Small intestine (tissue), 7 donors: Measurements from ENCODE around the gene CACNB1. TPM values are rescaled to one million over a fixed set of nuclear protein-coding genes. Genes with fewer than 3 reads are reported as not detected.

Source experiments
- DNase-seq, 2 donors: peaks; one replicate each; pipeline versions ENCODE4 v3.0.0 to v3.0.0-alpha.2; 2013
- FAIRE-seq: peaks from 2 replicates; lab custom pipeline; 2012; peaks lifted over from hg19 to GRCh38; lab: Jason Lieb, UNC
- H3K27ac ChIP-seq, 3 donors: one replicate each; pipeline ENCODE4 v1.5.1; 2013; ENCODE audit warnings: low read length in 2 of 3, mild to moderate bottlenecking in 2 of 3, control low read depth in 1 of 3, inconsistent platforms in 1 of 3, low read depth in 1 of 3, moderate library complexity in 1 of 3
- H3K27me3 ChIP-seq, 3 donors: one replicate each; pipeline ENCODE4 v1.6.1; 2013; ENCODE audit warnings: low read length in 3 of 3, inconsistent platforms in 1 of 3; ENCODE audit not compliant: control insufficient read depth in 3 of 3, insufficient read depth in 3 of 3
- H3K36me3 ChIP-seq, 3 donors: one replicate each; pipeline ENCODE4 v1.6.1; 2013; ENCODE audit warnings: low read length in 3 of 3, inconsistent platforms in 1 of 3, low read depth in 1 of 3, mild to moderate bottlenecking in 1 of 3, moderate library complexity in 1 of 3; ENCODE audit not compliant: control insufficient read depth in 3 of 3, insufficient read depth in 2 of 3
- H3K4me1 ChIP-seq, 3 donors: one replicate each; pipeline ENCODE4 v1.6.1; 2013; ENCODE audit warnings: low read length in 2 of 3, inconsistent platforms in 1 of 3, low read depth in 1 of 3, mild to moderate bottlenecking in 1 of 3, moderate library complexity in 1 of 3; ENCODE audit not compliant: control insufficient read depth in 3 of 3, insufficient read depth in 2 of 3
- H3K4me3 ChIP-seq, 3 donors: one replicate each; pipeline ENCODE4 v1.5.1; 2013; ENCODE audit warnings: low read length in 3 of 3, control low read depth in 1 of 3, inconsistent platforms in 1 of 3, low read depth in 1 of 3, mild to moderate bottlenecking in 1 of 3, moderate library complexity in 1 of 3
- H3K9me3 ChIP-seq, 2 donors: one replicate each; pipeline ENCODE4 v1.6.1; 2013; ENCODE audit warnings: low read depth in 1 of 2, low read length in 1 of 2; ENCODE audit not compliant: control insufficient read depth in 2 of 2, insufficient read depth in 1 of 2
- WGBS, 3 donors: extraction: QIAGEN DNeasy Blood & Tissue Kit; methylation state at CpG; one replicate each; pipeline ENCODE4 v1.1.7; 2013; 5-methylcytosine and 5-hydroxymethylcytosine counted together
- polyA plus RNA-seq, 4 donors: library from polyadenylated mRNA; stranded (reverse) in 3 of 4; unstranded in 1 of 4; fragments of 200-250 nt in 3 of 4; fragments of 120-200 nt in 1 of 4; gene quantifications; one replicate each; pipeline versions ENCODE4 v1.2.1 to v1.2.3, GENCODE V29; 2013
- donor health status: healthy with polysubstance abuse.
- donor health status: control.
- donor health status: control.
- donor health status: Bipolar disorder and iron deficiency.
- donor health status: healthy.

The CACNB1 gene
- polyA plus RNA-seq, 4 donors = 0.45 to 3.7 (median 1.5) TPM

DNA sequence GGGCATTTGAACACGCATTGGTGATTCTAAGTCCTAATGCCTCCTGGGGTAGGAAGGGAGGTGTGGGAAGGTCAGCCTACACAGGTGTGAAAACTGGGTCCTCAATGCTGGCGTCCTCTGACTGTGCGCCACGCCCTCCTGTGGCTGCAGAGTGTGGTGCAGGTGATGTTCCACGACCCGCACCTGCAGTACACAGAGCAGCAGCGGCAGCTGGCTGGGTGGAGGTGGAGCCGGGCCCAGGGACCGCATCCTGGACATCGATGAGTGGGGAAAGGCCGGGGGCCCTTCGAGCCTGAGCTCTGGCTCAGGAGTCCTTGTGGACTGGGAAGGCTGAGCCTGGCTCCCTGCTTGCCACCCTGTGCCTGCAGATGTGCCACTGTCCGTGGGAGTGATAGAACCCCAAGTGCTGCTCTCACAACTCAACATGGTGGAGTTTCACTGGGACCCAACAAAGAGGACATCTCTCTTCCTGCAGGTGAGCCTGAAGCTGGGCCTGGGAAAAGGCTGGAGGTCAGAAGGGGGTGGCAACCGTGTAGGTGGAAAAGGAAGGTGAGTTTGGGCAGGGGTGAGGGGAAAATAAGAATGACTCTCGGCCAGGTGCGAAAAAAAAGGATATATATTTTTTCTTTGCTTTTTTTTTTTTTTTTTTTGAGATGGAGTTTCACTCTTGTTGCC lies 42.3 kb upstream of the CACNB1 start:
- peak; percentile 60 to 76 for DNase-seq
- Histone ChIP-seq H3K27me3 (peaks cover 0 to 6% (median 4%) of the 10 kb centered on the region in 3 donors), H3K9me3 (no peaks in the 10 kb centered on the region), H3K36me3 (no peaks in the 10 kb centered on the region), H3K27ac (no peak overlapping the region), H3K4me1 (peaks cover 0 to 9% (median 0%) of the 10 kb centered on the region in 3 donors), H3K4me3 (no peak overlapping the region)
- no peak for FAIRE-seq
- 19 to 26% (median 21%) methylated on average over 16 of the region's 16 CpGs for WGBS, 3 donors

DNA sequence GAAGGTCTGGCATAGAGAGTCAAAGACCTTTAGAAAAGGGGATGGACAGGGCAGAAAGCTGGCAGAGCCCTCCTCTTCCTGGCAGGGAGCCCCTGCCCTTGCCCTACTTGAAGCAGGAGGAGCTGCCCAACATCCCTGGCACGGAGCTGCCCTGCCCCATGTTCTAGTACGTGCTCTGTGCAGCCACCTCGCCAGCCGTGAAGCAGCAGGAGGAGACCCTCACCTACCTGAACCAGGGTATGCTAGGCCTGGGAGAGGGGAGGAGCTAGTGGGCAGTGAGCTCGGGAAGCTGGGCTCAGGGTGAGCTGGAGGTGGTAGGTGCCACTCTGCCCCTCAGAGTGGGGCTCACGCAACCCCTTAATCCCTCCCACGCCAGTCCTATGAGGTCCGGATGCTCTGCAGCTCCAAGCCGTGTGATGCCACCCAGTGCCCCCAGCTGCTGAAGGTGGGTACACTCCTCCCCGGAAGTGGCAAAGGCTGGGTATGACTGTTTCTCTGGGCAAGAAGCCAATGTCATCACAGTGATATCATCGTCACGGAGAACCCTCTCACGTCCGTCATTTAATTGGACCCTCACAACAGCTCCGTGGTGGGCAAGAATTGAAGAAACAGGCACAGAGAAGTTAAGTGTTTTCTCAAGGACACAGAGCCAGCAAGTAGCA lies 41.0 kb upstream of the CACNB1 start:
- no peak overlapping the region for H3K27ac ChIP-seq

DNA sequence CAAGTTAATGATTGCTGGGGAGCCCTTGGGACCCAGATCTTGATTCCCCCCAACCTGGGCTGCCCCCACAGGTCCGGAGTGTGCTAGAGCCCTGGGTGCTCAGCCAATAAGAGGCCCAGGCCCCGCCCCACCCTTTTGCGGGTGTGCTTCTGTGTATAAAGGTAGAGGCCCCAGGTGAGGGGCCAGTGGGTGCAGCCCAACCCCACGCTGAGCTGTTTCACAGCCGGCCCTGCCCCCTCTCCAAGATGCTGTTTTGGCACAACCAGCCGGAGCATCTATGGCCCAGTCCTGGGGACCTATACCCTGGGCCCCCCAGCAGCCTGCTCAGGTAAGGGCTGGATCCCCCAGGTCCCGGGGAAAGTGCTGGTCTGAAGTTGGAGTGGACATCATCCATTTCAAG lies 40.1 kb upstream of the CACNB1 start:
- no peaks in the 10 kb centered on the region for H3K36me3 ChIP-seq
- FAIRE-seq (no peak), DNase-seq (peak in 1 of 2 donors; percentile 28)
- peaks cover 0 to 12% (median 4%) of the 10 kb centered on the region in 3 donors for H3K27me3 ChIP-seq
- H3K9me3 ChIP-seq = no peaks in the 10 kb centered on the region
- no peak overlapping the region for H3K4me3 ChIP-seq
- no peak overlapping the region for H3K27ac ChIP-seq
- 41 to 68% (median 46%) methylated on average over 7 of the region's 7 CpGs for WGBS, 3 donors
- H3K4me1 ChIP-seq = peaks cover 0 to 6% (median 0%) of the 10 kb centered on the region in 3 donors

More for the DNA sequence above, 41.0 kb upstream of the CACNB1 start:
- no peak for FAIRE-seq
- peaks cover 0 to 6% (median 4%) of the 10 kb centered on the region in 3 donors for H3K27me3 ChIP-seq
- peak in 1 of 2 donors; percentile 60 for DNase-seq
- H3K9me3 ChIP-seq = no peaks in the 10 kb centered on the region
- H3K36me3 ChIP-seq = no peaks in the 10 kb centered on the region
- H3K4me3 ChIP-seq = no peak overlapping the region
- 9 to 39% (median 24%) methylated on average over 15 of the region's 15 CpGs for WGBS, 3 donors
- peaks cover 0 to 6% (median 0%) of the 10 kb centered on the region in 3 donors for H3K4me1 ChIP-seq

DNA sequence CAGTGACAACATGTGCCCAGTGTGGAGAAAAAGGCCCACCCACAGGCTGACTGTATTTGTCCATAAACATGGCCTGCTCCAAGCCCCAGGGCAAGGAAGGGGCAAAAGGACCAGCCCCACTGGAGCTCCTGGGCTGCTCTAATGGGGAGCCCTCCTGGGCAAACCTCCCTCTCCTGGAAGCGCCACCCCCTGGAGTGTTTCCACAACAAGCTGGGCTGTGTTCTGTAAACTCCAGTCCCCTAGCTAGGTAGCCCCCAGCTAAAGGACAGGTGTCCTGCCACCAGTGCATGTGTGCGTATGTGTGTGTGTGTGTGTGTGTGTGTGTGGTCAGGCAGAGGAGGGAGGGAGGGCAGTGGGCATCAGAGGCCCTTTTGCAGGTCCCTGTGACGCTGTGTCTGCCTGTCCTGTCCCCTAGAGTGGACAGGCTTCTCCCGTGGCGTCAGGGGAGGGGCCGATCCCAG lies 39.5 kb upstream of the CACNB1 start:
- FAIRE-seq = no peak
- H3K27ac ChIP-seq = no peak overlapping the region
- H3K4me1 ChIP-seq = peaks cover 0 to 10% (median 0%) of the 10 kb centered on the region in 3 donors
- no peaks in the 10 kb centered on the region for H3K36me3 ChIP-seq
- H3K4me3 ChIP-seq = no peak overlapping the region
- H3K9me3 ChIP-seq = no peaks in the 10 kb centered on the region
- whole genome bisulfite sequencing, 3 donors = 71 to 81% (median 73%) methylated on average over 6 of the region's 6 CpGs
- DNase-seq = no peak
- H3K27me3 ChIP-seq = peaks cover 0 to 17% (median 4%) of the 10 kb centered on the region in 3 donors

DNA sequence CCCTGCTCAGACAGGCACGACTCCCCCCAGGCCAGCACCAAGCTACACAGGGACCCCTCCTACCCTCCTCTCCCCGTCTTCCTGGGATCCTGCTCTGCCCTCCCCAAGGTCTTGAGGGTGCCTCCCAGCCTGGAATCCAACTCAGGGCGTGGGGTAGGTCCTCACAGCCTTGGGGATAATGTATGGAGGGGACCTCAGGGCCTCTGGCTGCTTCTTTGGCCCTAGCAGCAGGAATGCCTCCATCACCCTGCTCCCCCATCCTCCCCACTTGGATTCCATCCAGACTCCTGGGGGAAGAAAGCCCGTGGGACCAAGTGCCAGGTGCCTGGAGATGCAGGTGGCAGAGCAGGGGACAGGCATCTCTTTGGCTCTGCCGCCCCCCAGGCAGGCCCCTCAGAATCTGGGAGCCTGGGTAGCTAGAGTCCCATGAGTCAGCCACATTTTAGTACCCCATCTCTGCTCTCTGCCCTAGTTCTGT lies 39.0 kb upstream of the CACNB1 start:
- 50 to 55% (median 55%) methylated on average over 5 of the region's 5 CpGs for WGBS, 3 donors
- Histone ChIP-seq H3K4me3 (no peak overlapping the region), H3K36me3 (no peaks in the 10 kb centered on the region), H3K4me1 (peaks cover 0 to 15% (median 0%) of the 10 kb centered on the region in 3 donors), H3K27me3 (peaks cover 0 to 20% (median 4%) of the 10 kb centered on the region in 3 donors), H3K27ac (no peak overlapping the region), H3K9me3 (no peaks in the 10 kb centered on the region)
- FAIRE-seq = no peak
- no peak for DNase-seq

DNA sequence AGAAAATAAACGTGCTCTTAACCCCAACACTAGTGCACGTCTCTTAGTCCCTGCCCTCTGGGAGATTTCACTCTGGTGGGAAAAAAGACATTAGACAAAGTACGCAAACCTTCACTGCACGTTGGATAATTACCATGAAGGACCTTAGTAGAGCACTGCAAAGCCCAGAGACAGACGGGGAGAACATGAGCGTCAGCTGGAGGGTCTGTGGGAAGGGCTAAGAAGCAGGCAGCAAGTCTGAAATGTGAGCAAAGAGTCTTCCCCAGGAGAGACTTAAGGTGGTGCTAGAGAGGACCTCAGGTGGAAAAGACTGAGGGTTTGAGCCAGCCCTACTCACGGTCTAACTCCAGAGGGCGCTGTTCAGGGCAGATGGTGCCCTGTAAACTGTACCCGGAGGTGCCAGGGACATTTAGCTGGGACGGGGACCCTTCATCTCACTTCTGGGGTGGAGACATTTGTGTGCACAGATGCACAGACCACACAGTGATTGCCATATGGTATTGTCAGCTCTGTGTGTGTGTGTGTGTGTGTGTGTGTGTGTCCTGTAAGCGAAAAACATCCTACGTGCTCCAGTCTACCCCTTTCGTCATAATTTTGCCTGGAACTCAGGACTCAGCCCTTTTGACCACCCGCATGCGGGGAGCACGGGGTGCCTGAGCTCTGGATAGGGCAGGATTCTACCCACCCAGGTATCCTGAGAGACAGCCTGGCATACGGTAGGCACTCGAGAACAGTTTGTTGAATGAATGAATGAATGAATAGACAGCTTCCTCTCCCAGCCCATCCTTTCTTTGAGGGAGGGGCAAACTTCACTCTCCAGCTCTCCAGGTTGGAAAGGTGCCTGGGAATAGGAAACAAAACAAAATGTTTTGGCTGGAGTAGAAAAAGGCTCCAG lies 38.3 kb upstream of the CACNB1 start:
- Histone ChIP-seq H3K9me3 (no peaks in the 10 kb centered on the region), H3K4me1 (peaks cover 0 to 15% (median 0%) of the 10 kb centered on the region in 3 donors), H3K36me3 (no peaks in the 10 kb centered on the region), H3K4me3 (no peak overlapping the region), H3K27ac (no peak overlapping the region), H3K27me3 (peaks cover 0 to 21% (median 4%) of the 10 kb centered on the region in 3 donors)
- 33 to 37% (median 34%) methylated on average over 18 of the region's 18 CpGs for WGBS, 3 donors
- peak; percentile 41 to 56 for DNase-seq
- no peak for FAIRE-seq

DNA sequence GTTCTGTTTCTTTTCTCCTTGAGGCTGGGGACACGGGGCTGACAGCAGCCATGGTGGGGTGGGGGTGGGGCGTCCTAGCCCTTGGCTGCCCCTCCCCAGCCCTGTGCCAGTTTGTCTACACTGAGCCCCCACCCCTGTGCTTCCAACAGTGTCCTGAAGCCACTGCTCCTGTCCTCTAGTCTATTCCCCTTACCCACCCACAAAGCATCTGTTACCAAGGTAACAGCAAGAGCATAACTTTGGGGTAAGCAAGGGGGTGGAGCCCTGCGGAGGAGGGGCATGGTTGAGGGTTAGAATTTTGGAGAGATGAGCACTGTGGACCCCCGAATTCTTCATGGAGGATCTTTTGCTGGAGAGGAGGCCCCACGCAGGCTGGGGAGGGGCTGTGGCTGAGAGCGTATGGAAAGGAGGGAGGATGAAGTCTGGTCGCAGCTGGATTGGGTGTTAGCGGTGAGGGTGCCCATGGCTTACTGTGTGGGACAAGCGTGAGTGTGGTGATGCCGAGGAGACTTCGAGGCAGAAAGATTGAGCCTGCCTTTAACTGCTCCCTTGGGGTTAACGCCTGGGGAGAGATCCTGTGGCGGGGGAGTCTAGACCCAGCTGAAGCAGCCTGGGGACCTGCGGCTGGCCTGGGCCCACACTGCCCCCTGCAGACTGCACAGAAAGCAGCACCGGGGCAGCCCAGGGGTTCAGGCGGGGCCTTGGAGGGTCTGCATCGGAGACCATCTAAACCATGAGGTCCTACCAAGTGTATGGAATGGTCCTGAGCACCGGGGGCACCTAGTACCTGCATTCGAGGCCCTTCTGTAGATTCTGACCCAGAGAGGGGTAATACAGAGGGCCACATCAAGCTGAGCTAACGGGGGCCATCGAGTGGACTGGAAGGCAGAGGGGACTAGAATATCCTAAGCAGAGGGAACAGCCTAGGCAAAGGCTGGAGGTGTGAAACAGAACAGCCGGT lies 34.4 kb upstream of the CACNB1 start:
- no peaks in the 10 kb centered on the region for H3K9me3 ChIP-seq
- FAIRE-seq (no peak), DNase-seq (peak in 1 of 2 donors; percentile 41)
- H3K27ac ChIP-seq = no peak overlapping the region
- H3K4me1 ChIP-seq = peaks cover 0 to 13% (median 0%) of the 10 kb centered on the region in 3 donors
- no peak overlapping the region for H3K4me3 ChIP-seq
- H3K27me3 ChIP-seq = peaks cover 0 to 45% (median 0%) of the 10 kb centered on the region in 3 donors
- H3K36me3 ChIP-seq = no peaks in the 10 kb centered on the region
- 10 to 15% (median 13%) methylated on average over 22 of the region's 22 CpGs for WGBS, 3 donors
